NCI-H526 (cell line): ENCODE data around the gene RPS27L.
"Not testable (repeated sequence)": the region's sequence is repeated elsewhere in the genome, so short reads cannot be mapped to it uniquely, and the experiment has no call there.

Experiments
- DNase-seq, 2 experiments: peaks; one replicate each; lab custom pipeline; 2025; lab: John Stamatoyannopoulos, UW

The RPS27L gene

GRCh38 chr15:63140936-63141335 is 16.3 kb downstream of the RPS27L start:
- no peak for DNase-seq

GRCh38 chr15:63136742-63137141 is 20.5 kb downstream of the RPS27L start:
- DNase-seq, result no peak

- DNase-seq, result no peak
Measured at GRCh38 chr15:63135804-63136203, 21.5 kb downstream of the RPS27L start.

- DNase-seq, result no peak
Measured at GRCh38 chr15:63135281-63135680, 22.0 kb downstream of the RPS27L start.

- no peak for DNase-seq
Measured at GRCh38 chr15:63134245-63134985, 22.9 kb downstream of the RPS27L start.

- DNase-seq, result no peak
Measured at GRCh38 chr15:63133786-63134185, 23.5 kb downstream of the RPS27L start.

- DNase-seq, result no peak
Measured at GRCh38 chr15:63126726-63127125, 30.6 kb downstream of the RPS27L start.

- DNase-seq, result no peak
Measured at GRCh38 chr15:63124506-63124905, 32.8 kb downstream of the RPS27L start.

- peak; percentile 54 to 83 for DNase-seq
Measured at GRCh38 chr15:63122002-63122875, 35.0 kb downstream of the RPS27L start.

- peak; percentile 70 to 95 for DNase-seq
Measured at GRCh38 chr15:63121382-63122001, 35.8 kb downstream of the RPS27L start, which contains the start of gene LACTB. Gene LACTB (plus strand): TSS chr15:63121861. CDS start chr15:63121872, 11 bp downstream.

- no peak for DNase-seq
Measured at GRCh38 chr15:63118854-63119253, 38.4 kb downstream of the RPS27L start.

GRCh38 chr15:63114465-63114864 is 42.8 kb downstream of the RPS27L start:
- DNase-seq, result no peak

GRCh38 chr15:63112871-63113270 is 44.4 kb downstream of the RPS27L start:
- no peak for DNase-seq

GRCh38 chr15:63111481-63111880 is 45.8 kb downstream of the RPS27L start:
- DNase-seq, result no peak

GRCh38 chr15:63110428-63111026 is 46.8 kb downstream of the RPS27L start:
- DNase-seq, result no peak

- no peak for DNase-seq
Measured at GRCh38 chr15:63109920-63110319, 47.4 kb downstream of the RPS27L start.

- DNase-seq, result no peak
Measured at GRCh38 chr15:63109498-63109897, 47.8 kb downstream of the RPS27L start.

- DNase-seq, result no peak
Measured at GRCh38 chr15:63107895-63108546, 49.3 kb downstream of the RPS27L start.

- not testable (repeated sequence) for DNase-seq
Measured at GRCh38 chr15:63105354-63105753, 51.9 kb downstream of the RPS27L start.

GRCh38 chr15:63104727-63105126 is 52.5 kb downstream of the RPS27L start:
- DNase-seq, result no peak

- no peak for DNase-seq
Measured at GRCh38 chr15:63103416-63103815, 53.9 kb downstream of the RPS27L start.

- not testable (repeated sequence) for DNase-seq
Measured at GRCh38 chr15:63099581-63099980, 57.7 kb downstream of the RPS27L start.
